HCT116 (cell line): Measurements from ENCODE around the gene CTNND2. TPM values are rescaled to one million over a fixed set of nuclear protein-coding genes. Genes with fewer than 3 reads are reported as not detected.

ENCODE experiments used
- ATAC-seq: fragments of 200-7000 bp; cut with Tn5 transposase; 2 replicates; pipeline ENCODE4 v1.9.1; 2020; ENCODE audit warnings: mild to moderate bottlenecking, moderate library complexity
- BruUV-seq: library from RNA; stranded (reverse); fragments of 400-500 nt; replicated peaks from 2 replicates; lab custom pipeline; 2021; lab: Mats Ljungman, UMichigan
- CTCF ChIA-PET: fragments of 300-600 bp; sonication (Branson Sonifier 250); formaldehyde crosslinking; loops from one replicate; lab custom pipeline; 2021; ENCODE audit warnings: antibody characterized with exemption; lab: Charles Lee
- POLR2A ChIA-PET: fragments of 300-600, 350-600 bp; sonication (Branson Sonifier 250); formaldehyde crosslinking; loops from one replicate; lab custom pipeline; 2021; ENCODE audit warnings: antibody characterized with exemption; lab: Charles Lee
- RAD21 ChIA-PET, 2 experiments: fragments of 300-600 bp; sonication (Branson Sonifier 250); formaldehyde crosslinking; loops; one replicate each; lab custom pipeline; 2023; ENCODE audit warnings: low total read pairs in 2 of 2; ENCODE audit not compliant: uncharacterized antibody in 2 of 2, unreplicated experiment in 2 of 2, low non-redundant PET in 1 of 2; lab: Charles Lee
- DNase-seq: peaks from one replicate; pipeline ENCODE4 v3.0.0-alpha.2; 2010; ENCODE audit warnings: low read depth, low spot score
- H2AFZ ChIP-seq: fragments of 200-600 bp; shearing (Covaris generic), sonication (generic); 2 replicates; pipeline ENCODE4 v1.6.1; 2017; ENCODE audit warnings: low read depth, mixed run types, mixed read lengths, antibody characterized with exemption, low read length; ENCODE audit not compliant: poor library complexity, severe bottlenecking
- H3K27ac ChIP-seq: 2 replicates; pipeline ENCODE4 v1.5.1; 2012; ENCODE audit warnings: low read depth, low read length
- H3K27me3 ChIP-seq: fragments of 200-600 bp; sonication (generic); 2 replicates; pipeline ENCODE4 v1.6.1; 2016; ENCODE audit warnings: mixed run types, low read length, mixed read lengths; ENCODE audit not compliant: insufficient read depth
- H3K36me3 ChIP-seq, 2 experiments: fragments of 200-500 bp in 1 of 2; fragments of 200-600 bp in 1 of 2; sonication (Bioruptor generic) in 1 of 2; sonication (generic) in 1 of 2; 2 replicates each; pipeline versions ENCODE4 v1.5.1 to v1.6.1; 2014 to 2016; ENCODE audit warnings: low read length in 2 of 2, inconsistent platforms in 1 of 2, mixed read lengths in 1 of 2, mixed run types in 1 of 2; ENCODE audit not compliant: insufficient read depth in 2 of 2, control insufficient read depth in 1 of 2
- H3K4me1 ChIP-seq, 2 experiments: fragments of 200-600 bp in 1 of 2; sonication (generic) in 1 of 2; 2 replicates each; pipeline versions ENCODE4 v1.5.1 to v1.6.1; 2012 to 2017; ENCODE audit warnings: low read length in 2 of 2, inconsistent platforms in 1 of 2, mild to moderate bottlenecking in 1 of 2, mixed read lengths in 1 of 2, mixed run types in 1 of 2, moderate library complexity in 1 of 2; ENCODE audit not compliant: insufficient read depth in 2 of 2, control insufficient read depth in 1 of 2
- H3K4me2 ChIP-seq: fragments of 200-600 bp; sonication (generic); 2 replicates; pipeline ENCODE4 v1.6.1; 2017; ENCODE audit warnings: mixed run types, low read length, mixed read lengths
- H3K4me3 ChIP-seq, 2 experiments: fragments of 200-600 bp in 1 of 2; sonication (generic) in 1 of 2; replicated peaks in 1 of 2; 2 replicates each; pipeline ENCODE4 v1.5.1; 2011 to 2016; ENCODE audit warnings: low read length in 2 of 2, control low read depth in 1 of 2, low read depth in 1 of 2, mild to moderate bottlenecking in 1 of 2, mixed read lengths in 1 of 2, mixed run types in 1 of 2
- H3K79me2 ChIP-seq: fragments of 200-600 bp; sonication (generic); 2 replicates; pipeline ENCODE4 v1.6.1; 2017; ENCODE audit warnings: mild to moderate bottlenecking, mixed run types, low read length, moderate library complexity, mixed read lengths; ENCODE audit not compliant: insufficient read depth
- H3K9ac ChIP-seq: fragments of 200-600 bp; sonication (generic); 2 replicates; pipeline ENCODE4 v1.6.1; 2016; ENCODE audit warnings: low read length, mixed read lengths
- H3K9me2 ChIP-seq: fragments of 200-600 bp; sonication (generic), shearing (Covaris generic); 2 replicates; pipeline ENCODE4 v1.6.1; 2017; ENCODE audit warnings: mixed run types, mild to moderate bottlenecking, moderate library complexity; ENCODE audit not compliant: insufficient read depth
- H3K9me3 ChIP-seq, 2 experiments: fragments of 200-500 bp in 1 of 2; fragments of 200-600 bp in 1 of 2; sonication (Bioruptor generic) in 1 of 2; sonication (generic) in 1 of 2; 2 replicates each; pipeline ENCODE4 v1.6.1; 2014 to 2017; ENCODE audit warnings: low read length in 2 of 2, mixed read lengths in 2 of 2, inconsistent platforms in 1 of 2, low read depth in 1 of 2, mild to moderate bottlenecking in 1 of 2, mixed run types in 1 of 2, moderate library complexity in 1 of 2; ENCODE audit not compliant: control insufficient read depth in 1 of 2, insufficient read depth in 1 of 2
- H4K20me1 ChIP-seq: fragments of 200-600 bp; sonication (generic), shearing (Covaris generic); 2 replicates; pipeline ENCODE4 v1.6.1; 2017; ENCODE audit warnings: mixed run types, mild to moderate bottlenecking, moderate library complexity; ENCODE audit not compliant: insufficient read depth
- CBX3 ChIP-seq: IDR thresholded peaks from 2 replicates; pipeline ENCODE4 v1.6.1; 2012; ENCODE audit warnings: low read depth
- ELF1 ChIP-seq: IDR thresholded peaks from 2 replicates; pipeline ENCODE4 v1.6.1; 2012; ENCODE audit warnings: low read depth, borderline replicate concordance
- EZH2 ChIP-seq: fragments of 200-600 bp; sonication (generic); IDR thresholded peaks from 2 replicates; pipeline ENCODE4 v1.6.1; 2017; ENCODE audit warnings: antibody characterized with exemption, mixed run types
- FOSL1 ChIP-seq: IDR thresholded peaks from 2 replicates; pipeline ENCODE4 v1.6.1; 2012; ENCODE audit warnings: low read depth
- RAD21 ChIP-seq: IDR thresholded peaks from 2 replicates; pipeline ENCODE4 v1.6.1; 2012; ENCODE audit warnings: low read depth, mild to moderate bottlenecking
- ZFX ChIP-seq: fragments of 450-650 bp; IDR thresholded peaks from 2 replicates; pipeline ENCODE4 v1.6.1; 2017
- ZNF274 ChIP-seq: fragments of 200-500 bp; sonication (Bioruptor generic); IDR thresholded peaks from 2 replicates; pipeline ENCODE4 v1.6.1; 2014; ENCODE audit warnings: mild to moderate bottlenecking, low read depth, low read length, inconsistent platforms
- intact Hi-C: fragments of 100-400 bp; cut with micrococcal nuclease; formaldehyde crosslinking; loops from 2 replicates; pipeline ENCODE4 v1.10.0; 2022
- total RNA-seq: library from RNA; stranded (reverse); gene quantifications from one replicate; pipeline ENCODE4 v1.2.1, GENCODE V29; 2021; ENCODE audit not compliant: unreplicated experiment
- TF ChIP-seq, protein P1 (sequence below): IDR thresholded peaks from 2 replicates; pipeline ENCODE4 v1.6.1; 2012; ENCODE audit warnings: low read depth
- TF ChIP-seq, protein P2 (sequence below): IDR thresholded peaks from 2 replicates; pipeline ENCODE4 v1.6.1; 2012
- TF ChIP-seq, protein P3 (sequence below): IDR thresholded peaks from 2 replicates; pipeline ENCODE4 v1.6.1; 2011; ENCODE audit warnings: mild to moderate bottlenecking, low read length, moderate library complexity; ENCODE audit not compliant: insufficient replicate concordance; ENCODE audit errors: extremely low read depth

Gene CTNND2
- total RNA-seq, 1 experiment from 2014 or later: not detected

DNA sequence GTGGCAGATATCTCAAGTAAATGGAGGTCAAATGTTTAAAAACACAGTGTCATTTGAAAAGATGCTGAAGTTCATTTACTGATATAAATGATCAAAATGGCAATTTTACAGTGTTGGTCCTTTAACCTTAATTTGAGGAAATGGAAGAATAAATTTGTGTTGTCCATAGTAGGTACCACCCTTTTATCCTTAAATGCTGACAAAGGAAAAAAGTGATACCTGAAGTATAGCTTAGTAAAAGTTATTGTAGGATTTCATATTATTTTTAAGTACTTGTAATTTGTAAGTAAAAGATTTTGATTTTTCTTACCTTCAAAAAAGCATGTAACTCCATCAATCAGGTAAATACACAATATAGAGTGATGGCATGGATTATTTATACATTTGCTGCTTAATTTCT is 976.6 kb downstream of the CTNND2 start:
- H4K20me1 ChIP-seq: no peaks in the 10 kb centered on the region
- no peak overlapping the region for H3K27ac ChIP-seq
- H3K9ac ChIP-seq: no peak overlapping the region
- no peak for ATAC-seq
- intact Hi-C loops: no loop called here
- H3K36me3 ChIP-seq: no peaks in the 10 kb centered on the region
- H3K9me2 ChIP-seq: no peaks in the 10 kb centered on the region; the same call in 1 of the 2 replicates
- no peaks in the 10 kb centered on the region for H3K9me3 ChIP-seq
- TF ChIP-seq, protein P1, sequence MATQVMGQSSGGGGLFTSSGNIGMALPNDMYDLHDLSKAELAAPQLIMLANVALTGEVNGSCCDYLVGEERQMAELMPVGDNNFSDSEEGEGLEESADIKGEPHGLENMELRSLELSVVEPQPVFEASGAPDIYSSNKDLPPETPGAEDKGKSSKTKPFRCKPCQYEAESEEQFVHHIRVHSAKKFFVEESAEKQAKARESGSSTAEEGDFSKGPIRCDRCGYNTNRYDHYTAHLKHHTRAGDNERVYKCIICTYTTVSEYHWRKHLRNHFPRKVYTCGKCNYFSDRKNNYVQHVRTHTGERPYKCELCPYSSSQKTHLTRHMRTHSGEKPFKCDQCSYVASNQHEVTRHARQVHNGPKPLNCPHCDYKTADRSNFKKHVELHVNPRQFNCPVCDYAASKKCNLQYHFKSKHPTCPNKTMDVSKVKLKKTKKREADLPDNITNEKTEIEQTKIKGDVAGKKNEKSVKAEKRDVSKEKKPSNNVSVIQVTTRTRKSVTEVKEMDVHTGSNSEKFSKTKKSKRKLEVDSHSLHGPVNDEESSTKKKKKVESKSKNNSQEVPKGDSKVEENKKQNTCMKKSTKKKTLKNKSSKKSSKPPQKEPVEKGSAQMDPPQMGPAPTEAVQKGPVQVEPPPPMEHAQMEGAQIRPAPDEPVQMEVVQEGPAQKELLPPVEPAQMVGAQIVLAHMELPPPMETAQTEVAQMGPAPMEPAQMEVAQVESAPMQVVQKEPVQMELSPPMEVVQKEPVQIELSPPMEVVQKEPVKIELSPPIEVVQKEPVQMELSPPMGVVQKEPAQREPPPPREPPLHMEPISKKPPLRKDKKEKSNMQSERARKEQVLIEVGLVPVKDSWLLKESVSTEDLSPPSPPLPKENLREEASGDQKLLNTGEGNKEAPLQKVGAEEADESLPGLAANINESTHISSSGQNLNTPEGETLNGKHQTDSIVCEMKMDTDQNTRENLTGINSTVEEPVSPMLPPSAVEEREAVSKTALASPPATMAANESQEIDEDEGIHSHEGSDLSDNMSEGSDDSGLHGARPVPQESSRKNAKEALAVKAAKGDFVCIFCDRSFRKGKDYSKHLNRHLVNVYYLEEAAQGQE: no peak
- TF ChIP-seq ZNF274 (no peak), RAD21 (no peak), CBX3 (no peak), FOSL1 (no peak), EZH2 (no peak), ELF1 (no peak), ZFX (no peak)
- TF ChIP-seq, protein P2, sequence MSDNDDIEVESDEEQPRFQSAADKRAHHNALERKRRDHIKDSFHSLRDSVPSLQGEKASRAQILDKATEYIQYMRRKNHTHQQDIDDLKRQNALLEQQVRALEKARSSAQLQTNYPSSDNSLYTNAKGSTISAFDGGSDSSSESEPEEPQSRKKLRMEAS: no peak
- TF ChIP-seq, protein P3, sequence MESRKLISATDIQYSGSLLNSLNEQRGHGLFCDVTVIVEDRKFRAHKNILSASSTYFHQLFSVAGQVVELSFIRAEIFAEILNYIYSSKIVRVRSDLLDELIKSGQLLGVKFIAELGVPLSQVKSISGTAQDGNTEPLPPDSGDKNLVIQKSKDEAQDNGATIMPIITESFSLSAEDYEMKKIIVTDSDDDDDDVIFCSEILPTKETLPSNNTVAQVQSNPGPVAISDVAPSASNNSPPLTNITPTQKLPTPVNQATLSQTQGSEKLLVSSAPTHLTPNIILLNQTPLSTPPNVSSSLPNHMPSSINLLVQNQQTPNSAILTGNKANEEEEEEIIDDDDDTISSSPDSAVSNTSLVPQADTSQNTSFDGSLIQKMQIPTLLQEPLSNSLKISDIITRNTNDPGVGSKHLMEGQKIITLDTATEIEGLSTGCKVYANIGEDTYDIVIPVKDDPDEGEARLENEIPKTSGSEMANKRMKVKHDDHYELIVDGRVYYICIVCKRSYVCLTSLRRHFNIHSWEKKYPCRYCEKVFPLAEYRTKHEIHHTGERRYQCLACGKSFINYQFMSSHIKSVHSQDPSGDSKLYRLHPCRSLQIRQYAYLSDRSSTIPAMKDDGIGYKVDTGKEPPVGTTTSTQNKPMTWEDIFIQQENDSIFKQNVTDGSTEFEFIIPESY: no peak
- BruUV-seq: no TSS peak
- no peak overlapping the region for H3K4me3 ChIP-seq
- no peaks in the 10 kb centered on the region for H3K4me1 ChIP-seq
- ChIA-PET POLR2A (no interaction called here), RAD21 (no interaction called here), CTCF (no interaction called here)
- H3K4me2 ChIP-seq: no peak overlapping the region
- H3K79me2 ChIP-seq: no peaks in the 10 kb centered on the region
- H3K27me3 ChIP-seq: peaks cover 7% of the 10 kb centered on the region
- no peak overlapping the region for H2AFZ ChIP-seq
- no peak for DNase-seq
